Retinal pigment epithelial cell (primary cell): ENCODE data around the gene DDX46.

Experiments
- DNase-seq: peaks from one replicate; pipeline ENCODE4 v3.0.0-alpha.2; 2010; ENCODE audit warnings: low read depth
- H3K4me3 ChIP-seq: 2 replicates; pipeline ENCODE4 v1.5.1; 2011; ENCODE audit warnings: mild to moderate bottlenecking, low read length, control low read depth, moderate library complexity
- CTCF ChIP-seq: conservative IDR thresholded peaks from 2 replicates; pipeline ENCODE4 v1.5.1; 2011; ENCODE audit warnings: low read depth, low read length, control low read depth, inconsistent platforms

The DDX46 gene

DNA sequence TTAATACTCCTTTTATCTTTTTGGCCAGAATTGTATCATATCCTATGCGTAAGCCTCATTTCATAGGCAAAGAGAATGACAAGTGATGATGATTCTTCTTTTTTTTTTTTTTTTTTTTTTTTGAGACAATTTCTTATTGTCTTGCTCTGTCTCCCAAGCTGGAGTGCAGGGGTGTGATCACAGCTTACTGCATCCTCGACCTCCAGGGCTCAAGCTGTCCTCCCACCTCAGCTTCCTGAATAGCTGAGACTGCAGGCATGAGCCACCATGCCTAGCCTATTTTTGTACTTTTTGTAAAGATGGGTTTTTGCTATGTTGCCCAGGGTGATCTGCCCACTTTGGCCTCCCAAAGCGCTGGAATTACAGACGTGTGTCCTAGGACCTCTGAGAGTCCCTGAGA is 45.2 kb downstream of the DDX46 start:
- TF ChIP-seq CTCF, result no peak
- no peak for DNase-seq
- no peak overlapping the region for H3K4me3 ChIP-seq

GRCh38 chr5:134813407-134813806 is 54.8 kb downstream of the DDX46 start:
- H3K4me3 ChIP-seq, result no peak overlapping the region
- TF ChIP-seq CTCF, result no peak
- no peak for DNase-seq

DNA sequence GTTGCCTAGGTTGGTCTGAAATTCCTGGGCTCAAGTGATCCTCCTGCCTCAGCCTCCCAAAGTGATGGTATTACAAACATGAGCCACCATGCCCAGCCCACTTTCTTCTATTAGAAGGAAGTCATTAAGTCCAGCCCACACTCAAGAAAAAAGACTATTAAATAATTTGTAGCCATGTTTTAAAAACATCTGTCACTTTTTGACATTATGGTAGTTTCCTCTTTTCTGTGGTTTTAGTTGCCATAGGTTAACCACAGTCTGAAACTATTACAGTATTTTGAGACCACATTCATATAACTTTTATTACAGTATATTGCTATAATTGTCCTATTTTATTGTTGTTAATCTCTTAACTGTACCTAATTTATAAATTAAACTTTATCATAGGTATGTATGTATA is 55.2 kb downstream of the DDX46 start:
- no peak overlapping the region for H3K4me3 ChIP-seq
- TF ChIP-seq CTCF, result no peak
- DNase-seq, result no peak

- no peak for TF ChIP-seq CTCF
- DNase-seq, result no peak
- no peak overlapping the region for H3K4me3 ChIP-seq
Observed at GRCh38 chr5:134817006-134817405, 58.4 kb downstream of the DDX46 start.

GRCh38 chr5:134818776-134819175 is 60.2 kb downstream of the DDX46 start:
- DNase-seq, result no peak
- no peak overlapping the region for H3K4me3 ChIP-seq
- TF ChIP-seq CTCF, result no peak

DNA sequence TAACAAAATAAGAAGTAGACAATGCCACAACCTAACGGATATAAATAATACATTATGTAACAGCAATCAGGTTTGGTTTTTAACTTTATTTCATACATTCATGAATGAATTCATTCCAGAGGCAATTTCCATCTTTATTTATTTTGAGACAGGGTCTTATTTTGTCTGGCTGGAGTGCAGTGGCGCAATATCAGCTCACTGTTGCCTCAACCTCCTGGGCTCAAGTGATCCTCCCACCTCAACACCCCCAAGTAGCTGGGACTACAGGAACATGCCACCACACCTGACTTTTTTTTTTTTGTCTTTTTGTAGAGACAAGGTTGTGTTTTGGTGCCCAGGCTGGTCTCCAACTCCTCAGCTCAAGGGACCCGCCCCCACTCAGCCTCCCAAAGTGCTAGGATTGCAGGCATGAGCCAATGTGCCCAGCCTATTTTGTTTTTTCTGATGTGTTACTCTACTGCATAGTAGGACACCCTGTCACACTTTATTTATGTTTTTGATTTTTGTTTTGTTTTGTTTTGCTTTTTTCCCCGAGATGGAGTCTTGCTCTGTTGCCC is 60.9 kb downstream of the DDX46 start:
- no peak overlapping the region for H3K4me3 ChIP-seq
- TF ChIP-seq CTCF, result no peak
- no peak for DNase-seq

- no peak for TF ChIP-seq CTCF
- DNase-seq, result no peak
Observed at GRCh38 chr5:134821841-134822240, 63.3 kb downstream of the DDX46 start.

More at GRCh38 chr5:134821841-134822240, 63.3 kb downstream of the DDX46 start:
- no peak overlapping the region for H3K4me3 ChIP-seq
